GM19395 (cell line): ENCODE data around the gene PRDM12.
"Not testable (repeated sequence)": the region's sequence is repeated elsewhere in the genome, so short reads cannot be mapped to it uniquely, and the experiment has no call there.

Experiments used
- ATAC-seq: cut with Tn5 transposase; IDR thresholded peaks from one replicate; pipeline ENCODE4 v1.9.1; 2021; ENCODE audit warnings: mild to moderate bottlenecking, moderate library complexity; ENCODE audit not compliant: unreplicated experiment

PRDM12 gene

DNA sequence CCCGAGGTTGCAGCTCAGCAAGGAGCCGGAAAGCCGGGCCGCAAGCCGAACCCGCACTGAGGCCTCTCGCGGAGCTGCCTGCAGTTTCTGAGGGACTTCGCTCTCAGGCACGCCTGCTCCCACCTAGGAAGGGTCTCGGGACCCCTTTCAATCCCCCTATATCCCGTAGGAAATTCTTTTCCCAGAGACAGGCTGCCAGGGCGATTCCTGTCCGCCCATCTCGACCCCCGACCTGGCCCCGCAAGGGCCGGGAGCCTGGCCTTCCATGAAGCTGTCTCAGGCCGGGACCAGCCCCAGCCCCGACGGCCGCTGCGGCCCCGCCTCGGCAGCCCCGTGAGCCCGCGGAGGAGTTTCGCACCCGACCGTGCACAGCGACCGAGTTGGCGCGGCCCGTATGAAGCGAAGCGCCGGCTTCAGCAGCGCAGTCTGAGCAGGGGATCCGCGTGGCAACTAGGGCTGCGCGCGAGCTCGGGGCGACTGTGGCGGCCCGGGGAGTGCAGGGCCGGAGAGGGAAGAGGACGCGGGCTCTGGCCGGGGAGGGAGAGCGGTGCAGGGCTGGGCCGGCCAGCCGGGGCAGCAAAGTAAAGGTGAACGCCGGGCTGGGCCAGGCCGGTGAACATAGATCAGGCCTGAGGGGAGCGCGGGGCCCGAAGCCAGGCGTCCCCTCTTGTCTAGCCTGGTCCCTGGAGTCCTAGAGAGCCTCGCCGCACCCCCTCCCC is 977 bp upstream of the PRDM12 start:
- no peak for ATAC-seq

DNA sequence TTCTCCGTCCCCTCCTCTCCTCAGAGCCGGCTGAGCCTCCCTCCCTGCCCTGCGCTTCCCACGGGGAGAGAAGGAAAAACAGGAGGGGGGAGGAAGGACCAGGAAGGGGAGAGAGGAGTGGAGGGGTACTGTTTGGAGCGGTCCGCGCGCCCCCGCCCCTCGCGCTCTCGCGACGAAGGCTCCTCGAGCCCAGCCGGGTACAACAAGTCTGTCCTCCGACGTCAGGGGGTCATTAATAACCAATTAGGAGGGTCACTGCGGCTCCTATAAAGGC is 480 bp upstream of the PRDM12 start:
- ATAC-seq, result no peak

GRCh38 chr9:130665029-130665430 is 636 bp downstream of the PRDM12 start:
- ATAC-seq, result no peak

DNA sequence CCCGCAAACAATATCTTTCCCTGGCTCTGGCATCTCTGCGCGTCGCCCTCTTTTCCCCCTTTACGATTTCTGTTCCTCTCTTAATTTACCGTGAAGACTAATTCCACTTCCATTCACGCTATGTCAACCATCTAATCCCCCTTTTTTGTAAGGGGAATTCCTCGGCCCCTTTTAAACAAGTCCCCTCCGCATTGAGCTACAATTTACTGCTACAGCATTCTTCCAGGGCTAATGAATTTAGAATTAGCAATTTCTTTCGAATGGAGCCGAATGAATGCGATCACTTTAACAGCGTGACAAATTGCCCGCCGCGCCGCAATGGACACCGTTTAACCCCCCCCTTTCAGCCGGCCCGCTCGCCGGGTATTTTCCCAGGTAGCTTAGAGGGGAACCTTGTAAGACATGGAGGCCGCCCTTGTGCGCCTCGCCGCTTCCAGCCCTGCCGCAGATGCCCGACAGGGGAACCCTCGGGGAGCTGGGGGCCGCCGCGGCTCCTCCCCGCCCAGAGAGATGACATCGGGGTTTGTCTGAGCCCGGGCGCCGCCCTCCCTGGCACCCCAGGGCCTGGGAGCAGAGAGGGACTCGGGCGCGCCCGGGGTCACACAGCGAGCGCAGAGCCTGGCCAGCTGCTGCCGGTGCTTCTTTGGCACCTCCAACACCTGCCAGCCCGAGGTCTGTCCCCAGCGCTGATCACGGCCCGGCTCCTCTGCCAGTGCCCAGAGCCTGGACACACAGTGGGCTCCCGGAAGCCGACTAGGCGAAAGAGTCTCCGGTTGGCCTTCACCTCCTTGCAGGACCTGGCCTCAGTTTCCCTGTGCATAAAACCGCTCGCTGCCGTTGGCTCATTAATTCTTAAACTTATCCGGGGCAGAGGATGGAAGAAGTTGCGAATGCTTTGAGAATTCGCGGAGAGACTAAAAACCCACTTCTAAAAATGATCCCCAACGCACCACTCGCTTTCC is 1.3 kb downstream of the PRDM12 start:
- no peak for ATAC-seq

DNA sequence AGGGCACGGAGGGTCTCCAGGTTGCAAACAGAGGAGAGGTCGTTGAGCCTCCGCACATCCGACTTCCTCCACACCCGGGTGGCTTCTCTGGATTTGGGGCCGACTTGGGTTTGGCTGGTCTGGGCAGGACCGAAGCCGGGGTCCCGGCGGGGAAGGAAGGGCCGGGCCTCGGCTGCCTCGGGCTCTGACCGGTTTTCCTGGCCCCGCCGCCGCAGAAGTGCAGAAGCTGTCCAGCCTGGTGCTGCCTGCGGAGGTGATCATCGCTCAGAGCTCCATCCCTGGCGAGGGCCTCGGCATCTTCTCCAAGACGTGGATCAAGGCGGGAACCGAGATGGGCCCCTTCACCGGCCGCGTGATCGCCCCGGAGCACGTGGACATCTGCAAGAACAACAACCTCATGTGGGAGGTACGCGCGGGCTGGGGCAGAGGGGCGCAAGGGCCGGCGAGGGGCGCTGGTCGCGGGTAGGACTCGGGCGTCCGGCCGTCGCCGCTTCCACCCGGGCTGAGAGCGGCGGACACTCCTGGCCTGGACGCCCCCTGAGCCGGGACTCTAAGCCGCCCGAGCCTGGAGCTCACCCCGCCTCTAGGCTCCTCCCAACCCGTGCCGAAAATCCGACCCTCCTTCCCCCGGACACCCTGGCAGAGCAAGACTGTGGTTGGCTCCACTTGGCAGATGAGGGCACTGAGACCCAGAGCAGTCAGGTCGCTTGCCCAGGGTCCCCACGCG is 2.2 kb downstream of the PRDM12 start:
- ATAC-seq, result no peak

GRCh38 chr9:130667120-130667435 is 2.7 kb downstream of the PRDM12 start:
- no peak for ATAC-seq

DNA sequence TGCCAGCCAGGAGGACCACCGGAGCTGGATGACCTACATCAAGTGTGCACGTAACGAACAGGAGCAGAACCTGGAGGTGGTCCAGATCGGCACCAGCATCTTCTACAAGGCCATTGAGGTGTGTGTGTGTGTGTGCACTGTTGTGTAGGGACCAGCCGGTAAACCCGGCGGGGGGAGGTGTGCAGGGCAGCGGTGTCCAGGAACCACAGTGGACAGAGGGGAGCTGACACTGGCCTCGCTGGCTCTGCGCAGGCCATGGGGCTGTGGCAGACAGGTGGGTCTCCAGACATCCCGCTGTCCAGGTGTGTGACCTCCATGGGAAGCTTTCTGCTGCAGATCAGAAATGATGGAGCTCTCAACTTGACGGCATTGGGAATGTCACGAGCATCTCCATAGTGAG is 3.8 kb downstream of the PRDM12 start:
- no peak for ATAC-seq

- no peak for ATAC-seq
These were observed 4.3 kb downstream of the PRDM12 start for GRCh38 chr9:130668659-130669058.

GRCh38 chr9:130669965-130670364 is 5.6 kb downstream of the PRDM12 start:
- ATAC-seq, result no peak

DNA sequence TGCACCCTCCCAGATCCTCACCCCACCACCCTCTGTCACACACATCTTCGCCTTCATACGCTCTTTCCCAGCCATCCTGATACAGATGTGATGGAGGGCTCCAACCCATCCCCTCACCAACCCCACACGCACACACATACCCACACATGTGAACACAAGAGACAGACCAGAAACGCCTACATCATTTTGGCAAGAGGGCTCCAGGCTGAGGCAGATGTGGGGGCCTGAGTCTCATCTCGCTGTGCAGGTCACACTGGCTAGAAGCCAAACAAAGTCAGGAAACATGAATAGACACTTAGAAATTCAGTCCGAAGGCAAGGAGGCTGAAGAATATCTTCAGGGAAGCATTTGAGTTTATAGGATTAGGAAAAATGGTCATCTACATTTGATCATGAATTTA is 6.2 kb downstream of the PRDM12 start:
- no peak for ATAC-seq

GRCh38 chr9:130672466-130672865 is 8.1 kb downstream of the PRDM12 start:
- no peak for ATAC-seq

- no peak for ATAC-seq
These were observed 8.7 kb downstream of the PRDM12 start for GRCh38 chr9:130672933-130673615.

DNA sequence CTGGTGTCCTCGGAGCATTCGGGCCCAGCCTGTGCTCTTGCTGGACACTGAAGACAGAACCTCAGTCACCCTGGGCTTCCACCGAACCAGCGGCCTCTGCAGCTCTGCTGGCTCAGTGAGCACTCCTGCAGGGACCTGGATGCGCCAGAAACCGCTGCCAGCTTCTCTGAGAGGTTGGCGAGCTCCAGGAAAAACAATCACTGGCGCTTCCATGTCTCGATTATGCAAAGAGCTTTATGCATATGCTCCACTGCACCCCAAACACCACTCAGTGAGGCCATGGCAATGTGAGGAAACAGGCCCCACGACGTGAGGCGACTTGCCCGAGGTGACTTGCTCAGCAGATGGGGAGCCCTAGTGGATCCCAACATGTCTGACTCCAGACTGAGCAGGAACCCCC is 11.0 kb downstream of the PRDM12 start:
- ATAC-seq, result no peak

- no peak for ATAC-seq
These were observed 12.9 kb downstream of the PRDM12 start for GRCh38 chr9:130677252-130677651.

DNA sequence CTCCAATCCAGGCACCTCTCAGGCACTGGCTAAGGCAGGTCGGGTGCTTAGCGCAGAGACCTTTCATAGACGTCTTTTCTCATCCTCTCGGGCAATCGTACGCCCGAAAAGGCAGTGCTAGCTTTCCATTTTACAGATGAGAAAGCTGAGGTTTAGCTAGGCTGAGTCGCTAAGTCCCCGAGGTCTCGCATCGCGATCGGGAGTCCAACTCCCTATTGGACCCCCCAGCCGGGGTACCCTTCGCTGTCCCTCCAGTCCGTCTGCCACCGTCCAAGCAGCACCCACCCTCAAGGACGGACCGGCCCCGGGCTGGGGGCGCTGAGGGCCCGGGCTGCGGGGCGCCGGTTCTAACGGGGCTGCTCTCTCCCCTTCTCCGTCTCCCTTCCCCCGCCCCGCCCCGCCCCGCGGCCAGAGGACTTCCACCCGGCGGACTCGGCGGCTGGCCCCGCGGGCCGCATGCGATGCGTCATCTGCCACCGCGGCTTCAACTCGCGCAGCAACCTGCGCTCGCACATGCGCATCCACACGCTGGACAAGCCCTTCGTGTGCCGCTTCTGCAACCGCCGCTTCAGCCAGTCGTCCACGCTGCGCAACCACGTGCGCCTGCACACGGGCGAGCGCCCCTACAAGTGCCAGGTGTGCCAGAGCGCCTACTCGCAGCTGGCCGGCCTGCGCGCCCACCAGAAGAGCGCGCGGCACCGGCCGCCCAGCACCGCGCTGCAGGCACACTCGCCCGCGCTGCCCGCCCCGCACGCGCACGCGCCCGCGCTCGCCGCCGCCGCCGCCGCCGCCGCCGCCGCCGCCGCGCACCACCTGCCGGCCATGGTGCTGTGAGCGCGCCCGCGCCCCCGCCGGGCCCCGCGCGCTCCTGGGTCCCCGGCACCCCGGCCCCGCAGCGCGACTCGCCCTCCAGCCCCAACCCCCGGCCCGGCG is 16.7 kb downstream of the PRDM12 start:
- no peak for ATAC-seq

- ATAC-seq, result no peak
These were observed 17.5 kb downstream of the PRDM12 start for GRCh38 chr9:130681769-130682420.

DNA sequence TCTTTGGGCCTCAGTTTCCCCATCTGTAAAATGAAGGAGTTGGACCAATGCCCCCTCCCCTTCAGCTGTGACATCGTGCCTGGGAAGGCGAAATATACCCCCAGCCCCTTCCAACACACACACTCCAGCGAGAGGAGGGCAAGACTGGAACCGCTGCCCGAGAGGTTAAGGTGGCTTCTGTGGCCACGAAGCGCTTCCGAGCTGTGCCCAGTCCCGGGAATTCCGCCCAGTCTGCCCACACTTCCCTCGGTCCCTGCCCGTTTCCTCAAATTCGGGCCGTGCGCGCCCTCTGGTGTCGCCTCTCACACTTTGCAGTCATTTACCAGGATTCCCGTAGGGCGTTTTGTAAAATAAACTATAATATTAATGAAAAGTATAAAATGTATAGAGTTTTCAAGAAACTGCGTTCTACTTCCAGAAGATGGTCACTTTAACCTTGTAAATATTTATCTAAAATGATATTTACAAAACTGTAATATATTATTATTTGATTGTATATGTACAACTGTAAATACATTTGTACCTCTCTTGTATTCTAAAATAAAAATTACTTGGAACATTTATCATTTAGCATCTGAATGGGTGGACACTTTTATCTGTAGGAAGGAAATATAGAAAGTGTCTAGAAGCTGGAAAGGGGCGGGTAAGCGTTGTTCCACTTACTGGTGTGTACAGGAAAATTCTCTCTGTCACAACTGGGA is 18.2 kb downstream of the PRDM12 start:
- ATAC-seq, result no peak

DNA sequence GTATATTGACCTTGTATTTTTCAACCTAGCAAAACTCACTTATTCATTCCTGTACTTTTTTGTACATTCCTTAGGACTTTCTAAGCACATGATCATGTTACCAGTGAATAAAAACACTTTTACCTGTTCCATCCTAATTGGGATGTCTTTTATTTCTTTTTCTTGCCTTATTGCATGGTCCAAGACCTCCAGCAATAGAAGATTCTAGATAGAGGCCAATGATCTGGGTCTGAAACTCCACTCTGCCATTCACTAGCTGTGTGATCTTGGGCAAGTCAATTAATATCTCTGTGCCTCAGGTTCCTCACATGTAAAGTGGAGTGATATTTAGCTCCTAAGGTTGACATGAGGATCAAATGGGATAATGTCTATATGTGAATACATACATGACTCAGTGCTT is 20.7 kb downstream of the PRDM12 start:
- ATAC-seq, result no peak

DNA sequence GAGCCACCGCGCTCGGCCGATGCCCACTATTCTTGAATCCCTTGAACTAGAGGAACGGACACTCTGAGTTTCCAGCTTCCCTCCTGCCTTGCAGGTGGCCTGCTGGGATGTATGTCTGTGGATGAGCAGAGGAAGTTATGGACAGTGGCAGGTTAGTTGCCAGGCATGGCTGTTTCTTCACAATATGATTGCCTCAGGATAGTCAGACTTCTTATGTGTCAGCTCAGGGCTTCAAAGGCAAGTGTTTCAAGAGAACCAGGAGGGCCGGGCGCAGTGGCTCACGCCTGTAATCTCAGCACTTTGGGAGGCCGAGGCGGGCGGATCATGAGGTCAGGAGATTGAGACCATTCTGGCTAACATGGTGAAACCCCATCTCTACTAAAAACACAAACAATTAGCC is 21.6 kb downstream of the PRDM12 start:
- ATAC-seq, result not testable (repeated sequence)
